HepG2 (cell line): ENCODE results near the gene CLDND2. TPM values are rescaled to one million over a fixed set of nuclear protein-coding genes. Genes with fewer than 3 reads are reported as not detected.
A peak's percentile ranks its signal among the peaks of the same experiment; 100 is the strongest.

Source experiments
- ATAC-seq: fragments of 200-7000 bp; cut with Tn5 transposase; 3 replicates; pipeline ENCODE4 v1.9.1; 2020; ENCODE audit warnings: mild to moderate bottlenecking, moderate library complexity
- BruUV-seq: library from RNA; stranded (reverse); fragments of 400-500 nt; replicated peaks from 2 replicates; lab custom pipeline; 2021; lab: Mats Ljungman, UMichigan
- CTCF ChIA-PET: fragments of 300-600 bp; formaldehyde crosslinking; extraction: SDS; loops from one replicate; lab custom pipeline; 2021; ENCODE audit warnings: low total read pairs, inconsistent platforms, low intra/inter-chr PET ratio; lab: Yijun Ruan, JAX
- POLR2A ChIA-PET: fragments of 350-600 bp; sonication (Branson Sonifier 250); formaldehyde crosslinking; loops from one replicate; lab custom pipeline; 2020; ENCODE audit warnings: antibody characterized with exemption, inconsistent platforms; lab: Yijun Ruan, JAX
- DNase-seq: peaks from one replicate; pipeline ENCODE4 v3.0.0-alpha.2; 2015; ENCODE audit warnings: low spot score
- FAIRE-seq: peaks from 3 replicates; lab custom pipeline; 2011; peaks lifted over from hg19 to GRCh38; lab: Jason Lieb, UNC
- H2AFZ ChIP-seq: one replicate; pipeline ENCODE4 v1.6.1; 2011; ENCODE audit warnings: low read length, inconsistent platforms
- H3K27ac ChIP-seq: fragments of 300-600 bp; 3 replicates; pipeline ENCODE4 v1.8.0; 2011; ENCODE audit warnings: mixed run types, mild to moderate bottlenecking, mixed read lengths, low read length, inconsistent platforms; ENCODE audit not compliant: insufficient read depth; ENCODE audit errors: extremely low read length
- H3K27me3 ChIP-seq, 2 experiments: fragments of 200-600 bp in 1 of 2; 2 replicates in 1 of 2; 3 replicates in 1 of 2; pipeline versions ENCODE4 v1.6.0 to v1.8.0; 2011; ENCODE audit warnings: low read length in 2 of 2, mild to moderate bottlenecking in 2 of 2, moderate library complexity in 2 of 2, inconsistent platforms in 1 of 2; ENCODE audit not compliant: insufficient read depth in 2 of 2, control insufficient read depth in 1 of 2
- H3K36me3 ChIP-seq, 2 experiments: fragments of 200-600 bp in 1 of 2; replicated peaks in 1 of 2; 2 replicates in 1 of 2; 3 replicates in 1 of 2; pipeline versions ENCODE4 v1.5.1 to v1.8.0; 2011; ENCODE audit warnings: low read length in 2 of 2, inconsistent platforms in 1 of 2; ENCODE audit not compliant: insufficient read depth in 2 of 2, control insufficient read depth in 1 of 2
- H3K4me1 ChIP-seq: 2 replicates; pipeline ENCODE4 v1.5.1; 2012; ENCODE audit warnings: low read length, inconsistent platforms; ENCODE audit not compliant: insufficient read depth
- H3K4me2 ChIP-seq: 2 replicates; pipeline ENCODE4 v1.6.0; 2011; ENCODE audit warnings: low read depth, low read length, inconsistent platforms
- H3K4me3 ChIP-seq, 3 experiments: fragments of 200-600 bp in 1 of 3; sonication (generic), shearing (Covaris generic) in 1 of 3; replicated peaks in 1 of 3; 2 replicates each; pipeline ENCODE4 v1.5.1; 2011 to 2016; ENCODE audit warnings: low read length in 3 of 3, inconsistent platforms in 2 of 3, low read depth in 2 of 3, mild to moderate bottlenecking in 2 of 3, control low read depth in 1 of 3, mixed read lengths in 1 of 3; ENCODE audit not compliant: insufficient read depth in 1 of 3
- H3K79me2 ChIP-seq: one replicate; pipeline ENCODE4 v1.6.1; 2011; ENCODE audit warnings: low read length, inconsistent platforms; ENCODE audit not compliant: insufficient read depth
- H3K9ac ChIP-seq: 2 replicates; pipeline ENCODE4 v1.6.0; 2011; ENCODE audit warnings: mild to moderate bottlenecking, low read depth, low read length, inconsistent platforms; ENCODE audit not compliant: insufficient read depth
- H3K9me3 ChIP-seq: 2 replicates; pipeline ENCODE4 v1.5.1; 2012; ENCODE audit warnings: mild to moderate bottlenecking, low read length
- H4K20me1 ChIP-seq: 2 replicates; pipeline ENCODE4 v1.6.0; 2011; ENCODE audit warnings: inconsistent platforms, mild to moderate bottlenecking, low read length, moderate library complexity; ENCODE audit not compliant: insufficient read depth
- ARNT2 ChIP-seq: sonication (generic); formaldehyde crosslinking; IDR thresholded peaks from 2 replicates; pipeline ENCODE4 v1.8.0; 2022; ENCODE audit warnings: mild to moderate bottlenecking, low read depth, missing genetic modification reagents, moderate library complexity
- BRCA1 ChIP-seq: sonication (generic); formaldehyde crosslinking; IDR thresholded peaks from 2 replicates; pipeline ENCODE4 v1.4.0; 2020; ENCODE audit warnings: missing genetic modification reagents
- HOXA5 ChIP-seq: sonication (generic); formaldehyde crosslinking; IDR thresholded peaks from 2 replicates; pipeline ENCODE4 v1.4.0; 2020; ENCODE audit warnings: missing genetic modification reagents
- ISL2 ChIP-seq: sonication (generic); formaldehyde crosslinking; IDR thresholded peaks from 2 replicates; pipeline ENCODE4 v1.5.0; 2020; ENCODE audit warnings: missing genetic modification reagents
- MED13 ChIP-seq: sonication (generic); formaldehyde crosslinking; IDR thresholded peaks from 2 replicates; pipeline ENCODE4 v1.5.0; 2020; ENCODE audit warnings: missing genetic modification reagents
- MEIS2 ChIP-seq: sonication (generic); formaldehyde crosslinking; IDR thresholded peaks from 2 replicates; pipeline ENCODE4 v1.9.0; 2021; ENCODE audit warnings: mild to moderate bottlenecking, missing genetic modification reagents
- NFYC ChIP-seq: IDR thresholded peaks from 2 replicates; pipeline ENCODE4 v1.6.1; 2016; ENCODE audit warnings: missing genetic modification reagents, missing compliant biosample characterization
- NONO ChIP-seq, 2 experiments: fragments of 450-650 bp in 1 of 2; sonication (generic) in 1 of 2; formaldehyde crosslinking in 1 of 2; IDR thresholded peaks in 1 of 2; conservative IDR thresholded peaks in 1 of 2; 2 replicates each; pipeline versions ENCODE4 v1.6.1 to v1.8.0; 2017 to 2022; ENCODE audit warnings: mild to moderate bottlenecking in 1 of 2, missing genetic modification reagents in 1 of 2, moderate library complexity in 1 of 2
- POLR2A ChIP-seq, 2 experiments: IDR thresholded peaks; 2 replicates each; pipeline ENCODE4 v1.6.1; 2011; ENCODE audit warnings: low read depth in 2 of 2, low read length in 2 of 2, mild to moderate bottlenecking in 1 of 2, moderate library complexity in 1 of 2; ENCODE audit not compliant: insufficient read depth in 1 of 2
- SP1 ChIP-seq, 2 experiments: fragments of 450-650 bp in 1 of 2; sonication (generic) in 1 of 2; formaldehyde crosslinking in 1 of 2; IDR thresholded peaks; 2 replicates each; pipeline versions ENCODE4 v1.4.0 to v1.6.1; 2016 to 2020; ENCODE audit warnings: missing genetic modification reagents in 1 of 2
- THAP9 ChIP-seq: sonication (generic); formaldehyde crosslinking; IDR thresholded peaks from 2 replicates; pipeline ENCODE4; 2020; ENCODE audit warnings: missing genetic modification reagents, mild to moderate bottlenecking, borderline replicate concordance
- ZFP90 ChIP-seq: sonication (generic); formaldehyde crosslinking; IDR thresholded peaks from 2 replicates; pipeline ENCODE4 v1.8.0; 2022; ENCODE audit warnings: missing genetic modification reagents, mild to moderate bottlenecking, inconsistent platforms, borderline replicate concordance
- ZNF256 ChIP-seq: sonication (generic); formaldehyde crosslinking; conservative IDR thresholded peaks from 2 replicates; pipeline ENCODE4 v1.4.0; 2020; ENCODE audit warnings: missing genetic modification reagents
- ZNF264 ChIP-seq: sonication (generic); formaldehyde crosslinking; IDR thresholded peaks from 2 replicates; pipeline ENCODE4 v1.4.0; 2020; ENCODE audit warnings: missing genetic modification reagents
- ZNF280D ChIP-seq: sonication (generic); formaldehyde crosslinking; IDR thresholded peaks from 2 replicates; pipeline ENCODE4 v1.5.1; 2020; ENCODE audit warnings: mild to moderate bottlenecking, missing genetic modification reagents
- WGBS: methylation state at CpG from one replicate; pipeline ENCODE4 v1.1.6; 2017; ENCODE audit warnings: low lambda C conversion rate; 5-methylcytosine and 5-hydroxymethylcytosine counted together
- in situ Hi-C: cut with HindIII; loops from 2 replicates; pipeline ENCODE4 v1.10.0; 2017; ENCODE audit warnings: low pct_unique_long_range_greater_than_20kb; ENCODE audit not compliant: extremely low pct_ligation_motif_present
- intact Hi-C: fragments of 100-400 bp; cut with micrococcal nuclease; formaldehyde crosslinking; loops from one replicate; pipeline ENCODE4 v1.10.0; 2022; ENCODE audit not compliant: unreplicated experiment
- polyA plus RNA-seq, 8 experiments: library from polyadenylated mRNA; depleted of rRNA in 3 of 8; stranded (reverse) in 7 of 8; unstranded in 1 of 8; fragments of >200 nt; fragmentation: Illumina TruSeq in 4 of 8; extraction: Trizol in 4 of 8; gene quantifications; 2 replicates each; pipeline versions ENCODE4 v1.2.1 to v1.2.3, GENCODE V29; 2011 to 2016; ENCODE audit warnings: low read depth in 4 of 8, missing spikeins in 1 of 8, mixed read lengths in 1 of 8; ENCODE audit not compliant: insufficient read depth in 1 of 8
- total RNA-seq, 5 experiments: library from RNA; depleted of rRNA; stranded (reverse); fragments of >200 nt; fragmentation: Illumina TruSeq; extraction: Trizol; gene quantifications; 2 replicates each; pipeline ENCODE4 v1.2.3, GENCODE V29; 2016; ENCODE audit warnings: low read depth in 1 of 5

CLDND2 gene
- total and polyA plus RNA-seq, 2 of the 13 experiments (the other 11 are each of a cell fraction or from before 2014, with no cell fraction given), result 0.84 to 1.8 TPM

DNA sequence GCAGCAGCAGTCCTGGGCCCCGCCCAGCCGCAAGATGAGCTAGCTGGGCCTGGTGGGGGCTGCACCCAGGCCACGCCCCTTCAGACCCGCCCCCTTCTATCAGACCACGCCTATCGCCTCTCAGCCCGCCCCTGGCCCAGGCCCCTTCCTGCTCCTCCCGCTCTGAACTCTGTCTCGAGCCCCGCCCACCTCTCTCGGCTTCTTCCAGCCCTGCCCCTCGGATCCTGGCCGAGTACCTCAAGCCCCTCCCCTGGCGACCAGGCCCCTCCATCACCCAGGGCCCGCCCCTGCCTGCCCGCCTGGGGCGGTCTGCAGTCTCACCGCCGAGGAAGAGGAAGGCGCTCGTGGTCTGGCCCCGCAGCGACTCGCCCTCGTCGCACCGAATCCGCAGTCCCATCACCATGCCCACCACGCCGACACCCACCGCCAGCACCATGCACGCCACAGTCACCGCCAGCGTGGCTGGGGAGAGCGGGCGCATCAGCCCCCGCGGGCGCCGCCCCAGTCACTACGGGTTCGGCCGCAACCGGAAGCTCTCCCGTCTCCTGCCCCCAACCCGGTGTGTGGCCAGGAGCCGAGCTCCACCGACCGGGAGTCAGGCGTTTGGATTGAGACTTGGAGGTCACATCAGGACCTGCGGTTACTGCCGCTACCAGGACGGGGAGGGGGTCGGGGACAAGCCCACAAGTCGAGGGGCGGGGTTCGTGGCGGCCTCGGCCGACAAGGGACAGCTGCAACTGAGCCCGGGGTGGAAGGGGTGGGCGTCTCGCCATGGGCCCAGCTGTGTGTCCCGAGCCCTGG, 1.0 kb downstream of the CLDND2 start (continued):
- peak; percentile 59; the same call in 1 of the 2 replicates for TF ChIP-seq THAP9 (CRISPR knock-in tag)
- 0 out of 2 replicates have a peak, but pooled peaks have one; percentile 27 for TF ChIP-seq ISL2 (CRISPR knock-in tag)

GRCh38 chr19:51367255-51367564, 1.6 kb downstream of the CLDND2 start:
- no peaks in the 10 kb centered on the region for H3K9me3 ChIP-seq
- H2AFZ ChIP-seq, result no peak overlapping the region
- H3K27me3 ChIP-seq, result peaks cover 0 to 7% of the 10 kb centered on the region in 2 experiments; a peak in 2 of 5 replicates
- H3K36me3 ChIP-seq, result no peaks in the 10 kb centered on the region
- CTCF ChIA-PET, result interaction anchor here (0.6 kb wide), 1 partner anchor 28 kb away, joined by 3 read pairs; no protein-coding TSS in a partner anchor
- FAIRE-seq (no peak), ATAC-seq (no peak; the same call in 2 of the 3 replicates), DNase-seq (no peak)
- H3K27ac ChIP-seq, result peak overlapping the region; percentile 100
- H3K4me3 ChIP-seq, result peak overlapping the region; percentile 80 to 94 (median 94)
- 3% methylated on average over 8 of the region's 15 CpGs for WGBS
- peak overlapping the region; percentile 93 for H3K4me2 ChIP-seq
- no TSS peak for BruUV-seq
- H3K9ac ChIP-seq, result peak overlapping the region; percentile 99
- in situ Hi-C loops (no loop called here), intact Hi-C loops (loop anchor here (1.0 kb wide), 2 partner anchors 13 to 40 kb away; no protein-coding TSS in a partner anchor)
- H4K20me1 ChIP-seq, result no peaks in the 10 kb centered on the region
- H3K4me1 ChIP-seq, result peaks cover 50% of the 10 kb centered on the region
- POLR2A ChIA-PET, result interaction anchor here (1.1 to 2.3 kb wide), 15 partner anchors 10 to 106 kb away, joined by 3 to 91 read pairs (median 9); partner anchors contain the start of genes LIM2 and VSIG10L
- peaks cover 37% of the 10 kb centered on the region for H3K79me2 ChIP-seq
- TF ChIP-seq MEIS2 (CRISPR knock-in tag) (peak; percentile 55; the same call in 1 of the 2 replicates), ZNF264 (peak; percentile 70), ZNF280D (CRISPR knock-in tag) (0 out of 2 replicates have a peak, but pooled peaks have one; percentile 9), MED13 (CRISPR knock-in tag) (peak; percentile 66; the same call in 1 of the 2 replicates), ZFP90 (0 out of 2 replicates have a peak, but pooled peaks have one; percentile 15), SP1 (IDR thresholded peaks at IDR 0.05) (no peak), SP1 (CRISPR knock-in tag; IDR thresholded peaks at IDR 0.05) (no peak), NONO (IDR thresholded peaks at IDR 0.05) (no peak), NONO (CRISPR knock-in tag; conservative IDR thresholded peaks at IDR 0.05) (no peak), NFYC (no peak), POLR2A (IDR thresholded peaks at IDR 0.05; ENCODE audit: insufficient read depth in 1 of 2, low read depth in 2 of 2, low read length in 2 of 2) (peak; percentile 68 to 77; a peak in 3 of 4 replicates), ZNF256 (CRISPR knock-in tag) (0 out of 2 replicates have a peak, but pooled peaks have one; percentile 77), ARNT2 (CRISPR knock-in tag) (peak; percentile 9; the same call in 1 of the 2 replicates), HOXA5 (CRISPR knock-in tag) (peak; percentile 37; the same call in 1 of the 2 replicates), BRCA1 (CRISPR knock-in tag) (peak; percentile 56; the same call in 1 of the 2 replicates)
